Measurements from ENCODE around the gene OXNAD1.

- TF ChIP-seq CTCF (IDR thresholded peaks at IDR 0.05) = peak; percentile 87 to 97 (median 93)
- TF ChIP-seq POLR2A (IDR thresholded peaks at IDR 0.05) = no peak
These were observed 17.5 kb upstream of the OXNAD1 start for GRCh38 chr3:16247282-16248061.

All from esophagus squamous epithelium (tissue), 4 donors.